ENCODE measurements around the gene CDHR2. TPM values are rescaled to one million over a fixed set of nuclear protein-coding genes. Genes with fewer than 3 reads are reported as not detected.

Gene CDHR2
- total and polyA plus RNA-seq, 2 experiments from 2014 or later = not detected

GRCh38 chr5:176529741-176530141, 19.4 kb upstream of the CDHR2 start:
- Histone ChIP-seq H3F3A (ENCODE audit: insufficient read depth) (peaks cover 1% of the 10 kb centered on the region; the same call in 1 of the 2 replicates), H3K9ac (no peak overlapping the region), H3K36me3 (ENCODE audit: low read depth) (no peaks in the 10 kb centered on the region), H3K9me2 (ENCODE audit: insufficient read depth) (no peaks in the 10 kb centered on the region), H3K27me3 (replicated peaks; ENCODE audit: insufficient read depth) (no peaks in the 10 kb centered on the region), H4K20me1 (ENCODE audit: insufficient read depth) (no peaks in the 10 kb centered on the region), H3K27ac (no peak overlapping the region), H3K9me3 (ENCODE audit: low read depth) (no peaks in the 10 kb centered on the region), H3K4me1 (ENCODE audit: insufficient read depth) (no peaks in the 10 kb centered on the region), H3K79me2 (ENCODE audit: insufficient read depth) (peaks cover 21% of the 10 kb centered on the region), H3K4me2 (ENCODE audit: unreplicated experiment) (no peak overlapping the region), H3K4me3 (no peak overlapping the region), H2AFZ (no peak overlapping the region)
- TF ChIP-seq EZH2phosphoT487 (IDR thresholded peaks at IDR 0.05; ENCODE audit: insufficient read depth, low read depth) = no peak
- TF ChIP-seq EZH2 (IDR thresholded peaks at IDR 0.05; ENCODE audit: insufficient read depth, poor library complexity, severe bottlenecking) = no peak
- no peak for DNase-seq
- WGBS, 2 experiments (ENCODE audit: low coverage in 1 of 2, low lambda C conversion rate in 2 of 2, missing lambda C conversion rate in 2 of 2) = 95% methylated on average over 11 of the region's 11 CpGs
- in situ Hi-C loops (cut with MboI) = no loop called here

DNA sequence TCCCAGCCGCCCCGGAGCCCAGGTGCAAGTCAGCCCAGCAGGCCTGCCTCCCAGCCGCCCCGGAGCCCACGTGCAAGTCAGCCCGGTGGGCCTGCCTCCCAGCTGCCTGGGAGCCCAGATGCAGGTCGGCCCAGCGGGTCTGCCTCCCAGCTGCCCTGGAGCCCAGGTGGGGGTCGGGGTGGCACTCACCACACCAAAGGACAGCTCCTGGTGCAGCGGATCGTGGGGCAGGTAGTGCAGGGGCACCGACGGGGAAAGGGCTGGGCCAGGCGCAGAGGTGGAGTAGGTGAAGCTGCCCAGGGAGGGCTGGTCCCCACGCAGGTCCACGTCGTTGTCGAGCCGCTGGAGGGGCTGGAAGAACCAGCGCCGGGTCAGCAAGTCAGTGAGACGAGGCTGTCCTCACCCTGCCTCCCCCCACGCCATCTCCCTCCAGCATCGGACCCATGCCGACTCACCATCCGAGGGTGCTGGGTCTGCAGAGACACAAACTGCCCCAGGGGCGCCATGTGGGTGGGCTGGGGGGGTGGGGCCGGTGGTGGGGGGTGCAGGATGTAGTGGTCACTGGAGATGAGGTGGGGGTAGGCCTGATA, 18.7 kb upstream of the CDHR2 start:
- no peak overlapping the region for H2AFZ ChIP-seq
- H3K27ac ChIP-seq = no peak overlapping the region
- H3K4me2 ChIP-seq (ENCODE audit: unreplicated experiment) = no peak overlapping the region
- no peaks in the 10 kb centered on the region for H4K20me1 ChIP-seq (ENCODE audit: insufficient read depth)
- H3K79me2 ChIP-seq (ENCODE audit: insufficient read depth) = peaks cover 29% of the 10 kb centered on the region
- no peaks in the 10 kb centered on the region for H3K9me2 ChIP-seq (ENCODE audit: insufficient read depth)
- no peak overlapping the region for H3K4me3 ChIP-seq
- DNase-seq = no peak
- H3K27me3 ChIP-seq (replicated peaks; ENCODE audit: insufficient read depth) = no peaks in the 10 kb centered on the region
- peaks cover 4% of the 10 kb centered on the region; the same call in 1 of the 2 replicates for H3K4me1 ChIP-seq (ENCODE audit: insufficient read depth)
- H3K36me3 ChIP-seq (ENCODE audit: low read depth) = no peaks in the 10 kb centered on the region
- H3F3A ChIP-seq (ENCODE audit: insufficient read depth) = peaks cover 3% of the 10 kb centered on the region; the same call in 1 of the 2 replicates
- H3K9me3 ChIP-seq (ENCODE audit: low read depth) = no peaks in the 10 kb centered on the region
- WGBS, 2 experiments (ENCODE audit: low coverage in 1 of 2, low lambda C conversion rate in 2 of 2, missing lambda C conversion rate in 2 of 2) = 90 to 92% methylated on average over 25 to 28 of the region's 28 CpGs
- no peak overlapping the region for H3K9ac ChIP-seq
- in situ Hi-C loops (cut with MboI) = no loop called here
- TF ChIP-seq EZH2 (IDR thresholded peaks at IDR 0.05; ENCODE audit: insufficient read depth, poor library complexity, severe bottlenecking) (no peak), EZH2phosphoT487 (IDR thresholded peaks at IDR 0.05; ENCODE audit: insufficient read depth, low read depth) (no peak)

DNA sequence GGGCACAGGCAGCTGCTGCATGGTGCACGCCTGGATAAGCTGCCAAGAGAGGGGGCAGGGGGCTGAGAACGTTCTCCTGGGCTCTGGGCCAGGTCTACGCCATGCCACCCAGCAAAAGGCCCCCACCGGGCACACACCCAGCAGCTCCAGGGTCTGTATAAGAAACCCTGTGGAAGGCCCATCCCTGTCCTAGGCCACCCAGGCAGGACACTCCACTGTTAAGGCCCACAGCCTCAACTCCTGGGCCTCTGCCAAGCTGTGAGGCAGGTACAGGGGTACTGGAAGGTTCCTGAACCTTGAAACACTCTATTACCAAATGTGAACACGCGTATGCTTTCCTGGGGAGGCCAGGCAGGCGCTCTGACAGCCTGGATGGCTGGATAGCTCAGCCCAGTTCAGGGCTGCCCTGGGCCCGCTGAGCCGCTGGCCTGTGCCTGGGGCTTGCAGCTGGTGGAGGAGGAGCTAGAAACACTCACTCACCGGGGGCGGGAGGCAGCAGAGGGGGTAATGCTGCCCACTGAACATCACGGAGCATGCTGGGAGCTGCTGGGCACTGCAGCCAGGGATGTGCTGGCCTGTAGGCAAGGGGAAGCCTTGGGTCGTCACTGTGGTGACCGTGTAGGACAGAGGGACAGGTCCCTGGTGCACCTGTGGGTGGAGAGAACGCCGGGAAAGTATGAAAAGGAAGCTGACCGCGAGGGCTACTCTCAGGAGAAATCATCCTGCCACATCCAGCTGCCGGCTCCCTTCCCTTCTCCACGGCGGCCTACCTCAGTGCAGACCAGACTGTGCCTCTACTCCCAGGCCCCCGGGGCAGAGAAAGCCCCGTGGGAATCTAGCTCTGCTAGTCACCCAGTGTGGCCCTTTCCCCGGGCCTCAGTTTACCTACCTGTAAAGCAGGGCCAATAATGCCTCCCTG, 17.9 kb upstream of the CDHR2 start:
- Histone ChIP-seq H3K9me3 (ENCODE audit: low read depth) (no peaks in the 10 kb centered on the region), H3K9ac (no peak overlapping the region), H2AFZ (no peak overlapping the region), H3K27me3 (replicated peaks; ENCODE audit: insufficient read depth) (no peaks in the 10 kb centered on the region), H3K4me2 (ENCODE audit: unreplicated experiment) (no peak overlapping the region), H3K27ac (no peak overlapping the region), H3K9me2 (ENCODE audit: insufficient read depth) (no peaks in the 10 kb centered on the region), H3K36me3 (ENCODE audit: low read depth) (no peaks in the 10 kb centered on the region), H4K20me1 (ENCODE audit: insufficient read depth) (no peaks in the 10 kb centered on the region), H3F3A (ENCODE audit: insufficient read depth) (peaks cover 3% of the 10 kb centered on the region; the same call in 1 of the 2 replicates), H3K4me1 (ENCODE audit: insufficient read depth) (peaks cover 4% of the 10 kb centered on the region; the same call in 1 of the 2 replicates), H3K4me3 (no peak overlapping the region), H3K79me2 (ENCODE audit: insufficient read depth) (peaks cover 36% of the 10 kb centered on the region)
- TF ChIP-seq EZH2phosphoT487 (IDR thresholded peaks at IDR 0.05; ENCODE audit: insufficient read depth, low read depth) (no peak), EZH2 (IDR thresholded peaks at IDR 0.05; ENCODE audit: insufficient read depth, poor library complexity, severe bottlenecking) (no peak)
- peak; percentile 46 for DNase-seq
- in situ Hi-C loops (cut with MboI) = no loop called here
- WGBS, 2 experiments (ENCODE audit: low coverage in 1 of 2, low lambda C conversion rate in 2 of 2, missing lambda C conversion rate in 2 of 2) = 73 to 76% methylated on average over 22 to 24 of the region's 24 CpGs

- WGBS, 2 experiments (ENCODE audit: low coverage in 1 of 2, low lambda C conversion rate in 2 of 2, missing lambda C conversion rate in 2 of 2) = 87% methylated on average over 15 to 28 of the region's 28 CpGs
- no peak for TF ChIP-seq EZH2phosphoT487 (IDR thresholded peaks at IDR 0.05; ENCODE audit: insufficient read depth, low read depth)
- TF ChIP-seq EZH2 (IDR thresholded peaks at IDR 0.05; ENCODE audit: insufficient read depth, poor library complexity, severe bottlenecking) = no peak
These were observed 17.1 kb upstream of the CDHR2 start for GRCh38 chr5:176531902-176532493.

More at GRCh38 chr5:176531902-176532493, 17.1 kb upstream of the CDHR2 start:
- Histone ChIP-seq H3K9me2 (ENCODE audit: insufficient read depth) (no peaks in the 10 kb centered on the region), H3K4me2 (ENCODE audit: unreplicated experiment) (no peak overlapping the region), H3F3A (ENCODE audit: insufficient read depth) (peaks cover 3% of the 10 kb centered on the region; the same call in 1 of the 2 replicates), H2AFZ (no peak overlapping the region), H3K9me3 (ENCODE audit: low read depth) (no peaks in the 10 kb centered on the region), H4K20me1 (ENCODE audit: insufficient read depth) (no peaks in the 10 kb centered on the region), H3K9ac (no peak overlapping the region), H3K27ac (no peak overlapping the region), H3K27me3 (replicated peaks; ENCODE audit: insufficient read depth) (no peaks in the 10 kb centered on the region), H3K4me3 (no peak overlapping the region), H3K4me1 (ENCODE audit: insufficient read depth) (peaks cover 4% of the 10 kb centered on the region; the same call in 1 of the 2 replicates), H3K79me2 (ENCODE audit: insufficient read depth) (peaks cover 38% of the 10 kb centered on the region), H3K36me3 (ENCODE audit: low read depth) (no peaks in the 10 kb centered on the region)
- no peak for DNase-seq
- in situ Hi-C loops (cut with MboI) = no loop called here
